T47D (cell line): ENCODE results near the gene NHLRC2.

Experiments
- DNase-seq, 2 experiments: peaks; one replicate each; pipeline versions ENCODE4 v3.0.0 to v3.0.0-alpha.2; 2011 to 2012; ENCODE audit warnings: low read depth in 1 of 2, low spot score in 1 of 2
- JUND ChIP-seq: IDR thresholded peaks from 2 replicates; pipeline ENCODE4 v1.6.1; 2012; ENCODE audit warnings: low read depth
- in situ Hi-C: cut with HindIII; loops from 2 replicates; pipeline ENCODE4 v1.10.0; 2016; ENCODE audit warnings: low sequenced_read_pairs, low pct_unique_long_range_greater_than_20kb

NHLRC2 gene

GRCh38 chr10:113958631-113959382 is 104.3 kb downstream of the NHLRC2 start:
- no peak for DNase-seq
- in situ Hi-C loops = no loop called here
- no peak for TF ChIP-seq JUND

- DNase-seq = no peak
- no peak for TF ChIP-seq JUND
- in situ Hi-C loops = no loop called here
Measured at GRCh38 chr10:113959383-113959760, 104.9 kb downstream of the NHLRC2 start.

- DNase-seq = peak in 1 of 2 experiments; percentile 42
- in situ Hi-C loops = no loop called here
- TF ChIP-seq JUND = no peak
Measured at GRCh38 chr10:113960617-113961181, 106.2 kb downstream of the NHLRC2 start.

GRCh38 chr10:113961182-113962031 is 106.9 kb downstream of the NHLRC2 start:
- no peak for DNase-seq
- no peak for TF ChIP-seq JUND
- in situ Hi-C loops = no loop called here

GRCh38 chr10:113965077-113965476 is 110.6 kb downstream of the NHLRC2 start:
- no peak for TF ChIP-seq JUND

GRCh38 chr10:113965683-113966082 is 111.2 kb downstream of the NHLRC2 start:
- no peak for DNase-seq
- in situ Hi-C loops = no loop called here
- no peak for TF ChIP-seq JUND

More at GRCh38 chr10:113965077-113965476, 110.6 kb downstream of the NHLRC2 start:
- in situ Hi-C loops = no loop called here
- DNase-seq = no peak
